SK-N-SH (cell line): ENCODE results near the gene HRH1. TPM values are rescaled to one million over a fixed set of nuclear protein-coding genes. Genes with fewer than 3 reads are reported as not detected.

Source experiments
- CTCF ChIA-PET: fragments of 300-600, 350-600 bp; formaldehyde crosslinking; extraction: SDS; loops from one replicate; lab custom pipeline; 2021; lab: Yijun Ruan, JAX
- POLR2A ChIA-PET: fragments of 350-600 bp; sonication (Branson Sonifier 250); formaldehyde crosslinking; extraction: SDS; loops from one replicate; lab custom pipeline; 2020; ENCODE audit warnings: antibody characterized with exemption, inconsistent platforms; lab: Yijun Ruan, JAX
- DNase-seq: peaks from one replicate; pipeline ENCODE4 v3.0.0; 2012
- H2AFZ ChIP-seq: fragments of 200-600 bp; sonication (generic); 2 replicates; pipeline ENCODE4 v1.8.1; 2016; ENCODE audit warnings: antibody characterized with exemption, mild to moderate bottlenecking, low read depth
- H3F3A ChIP-seq: fragments of 200-600 bp; sonication (generic); replicated peaks from 2 replicates; pipeline ENCODE3; 2016; ENCODE audit warnings: antibody characterized with exemption, mild to moderate bottlenecking; ENCODE audit not compliant: insufficient read depth
- H3K27ac ChIP-seq, 2 experiments: fragments of 200-500 bp in 1 of 2; fragments of 200-600 bp in 1 of 2; sonication (Bioruptor generic) in 1 of 2; sonication (generic), shearing (Covaris generic) in 1 of 2; 2 replicates each; pipeline versions ENCODE4 v1.5.1 to v1.6.1; 2014 to 2016; ENCODE audit warnings: low read depth in 2 of 2, inconsistent platforms in 1 of 2, low read length in 1 of 2, mild to moderate bottlenecking in 1 of 2, mixed read lengths in 1 of 2
- H3K27me3 ChIP-seq: fragments of 200-600 bp; sonication (generic), shearing (Covaris generic); 2 replicates; pipeline ENCODE4 v1.6.1; 2016; ENCODE audit warnings: mixed run types; ENCODE audit not compliant: insufficient read depth
- H3K36me3 ChIP-seq, 2 experiments: fragments of 200-500 bp in 1 of 2; fragments of 200-600 bp in 1 of 2; sonication (Bioruptor generic) in 1 of 2; sonication (generic) in 1 of 2; replicated peaks in 1 of 2; 2 replicates each; pipeline versions ENCODE3 to v1.5.1; 2014 to 2016; ENCODE audit warnings: low read length in 1 of 2, mild to moderate bottlenecking in 1 of 2; ENCODE audit not compliant: insufficient read depth in 2 of 2, control insufficient read depth in 1 of 2
- H3K4me1 ChIP-seq, 2 experiments: fragments of 200-500 bp in 1 of 2; fragments of 200-600 bp in 1 of 2; sonication (Bioruptor generic) in 1 of 2; sonication (generic), shearing (Covaris generic) in 1 of 2; 2 replicates each; pipeline versions ENCODE4 v1.5.1 to v1.6.1; 2014 to 2016; ENCODE audit warnings: low read depth in 1 of 2, low read length in 1 of 2, mixed run types in 1 of 2; ENCODE audit not compliant: insufficient read depth in 2 of 2, control insufficient read depth in 1 of 2
- H3K4me2 ChIP-seq: fragments of 200-600 bp; sonication (generic), shearing (Covaris generic); 2 replicates; pipeline ENCODE4 v1.6.1; 2017; ENCODE audit warnings: mixed run types
- H3K4me3 ChIP-seq, 2 experiments: fragments of 200-500 bp in 1 of 2; fragments of 200-600 bp in 1 of 2; sonication (Bioruptor generic) in 1 of 2; sonication (generic), shearing (Covaris generic) in 1 of 2; 2 replicates each; pipeline versions ENCODE4 v1.5.1 to v1.8.1; 2014 to 2016; ENCODE audit warnings: low read depth in 2 of 2, inconsistent platforms in 1 of 2, low read length in 1 of 2, mild to moderate bottlenecking in 1 of 2, mixed read lengths in 1 of 2, moderate library complexity in 1 of 2
- H3K79me2 ChIP-seq: fragments of 200-600 bp; sonication (generic); 2 replicates; pipeline ENCODE4 v1.8.1; 2017; ENCODE audit warnings: mild to moderate bottlenecking; ENCODE audit not compliant: insufficient read depth
- H3K9ac ChIP-seq: fragments of 200-600 bp; sonication (generic); 2 replicates; pipeline ENCODE4 v1.6.1; 2017; ENCODE audit warnings: mixed run types
- H3K9me2 ChIP-seq: fragments of 200-600 bp; sonication (generic); 2 replicates; pipeline ENCODE4 v1.6.1; 2017; ENCODE audit warnings: mixed run types
- H3K9me3 ChIP-seq: fragments of 200-600 bp; sonication (generic); 2 replicates; pipeline ENCODE4 v1.6.1; 2017; ENCODE audit warnings: mixed run types, mild to moderate bottlenecking, moderate library complexity
- H4K20me1 ChIP-seq: fragments of 200-600 bp; sonication (generic); 2 replicates; pipeline ENCODE4 v1.6.1; 2017; ENCODE audit warnings: mild to moderate bottlenecking, mixed run types; ENCODE audit not compliant: insufficient read depth
- ELF1 ChIP-seq: IDR thresholded peaks from 2 replicates; pipeline ENCODE4 v1.4.0; 2012
- EZH2phosphoT487 ChIP-seq: fragments of 200-600 bp; sonication (generic); IDR thresholded peaks from 2 replicates; pipeline ENCODE4 v1.6.1; 2017; ENCODE audit warnings: low read depth, mixed run types, mild to moderate bottlenecking, antibody characterized with exemption, moderate library complexity, borderline replicate concordance
- FOSL2 ChIP-seq: IDR thresholded peaks from 2 replicates; pipeline ENCODE4 v1.4.0; 2012; ENCODE audit warnings: low read depth, mild to moderate bottlenecking, moderate library complexity, borderline replicate concordance
- GATA2 ChIP-seq: sonication (generic); formaldehyde crosslinking; IDR thresholded peaks from 2 replicates; pipeline ENCODE4 v1.5.0; 2020; ENCODE audit warnings: mild to moderate bottlenecking, missing genetic modification reagents
- IRF3 ChIP-seq: fragments of 150-350 bp; IDR thresholded peaks from 2 replicates; pipeline ENCODE4 v1.6.1; 2016; ENCODE audit warnings: mild to moderate bottlenecking, low read depth, low read length
- MAX ChIP-seq: IDR thresholded peaks from 2 replicates; pipeline ENCODE4 v1.4.0; 2012; ENCODE audit warnings: low read depth
- POLR2AphosphoS5 ChIP-seq: IDR thresholded peaks from 2 replicates; pipeline ENCODE4 v1.6.1; 2012; ENCODE audit warnings: low read depth, low read length
- RXRA ChIP-seq: IDR thresholded peaks from 2 replicates; pipeline ENCODE4 v1.4.0; 2012; ENCODE audit warnings: low read depth, mild to moderate bottlenecking, borderline replicate concordance
- SMC3 ChIP-seq: IDR thresholded peaks from 2 replicates; pipeline ENCODE4 v1.6.1; 2012; ENCODE audit warnings: low read depth, low read length, improper control_type of control experiment
- TAF1 ChIP-seq: IDR thresholded peaks from 2 replicates; pipeline ENCODE4 v1.6.1; 2012; ENCODE audit warnings: low read depth, mild to moderate bottlenecking, low read length, moderate library complexity, borderline replicate concordance
- TEAD4 ChIP-seq: IDR thresholded peaks from 2 replicates; pipeline ENCODE4 v1.4.0; 2012; ENCODE audit warnings: mild to moderate bottlenecking, borderline replicate concordance; ENCODE audit not compliant: insufficient read depth
- ZBTB33 ChIP-seq: IDR thresholded peaks from 2 replicates; pipeline ENCODE4 v1.4.0; 2012; ENCODE audit warnings: low read depth, borderline replicate concordance
- WGBS: methylation state at CpG from one replicate; pipeline ENCODE4 v1.1.6; 2017; ENCODE audit warnings: low lambda C conversion rate; 5-methylcytosine and 5-hydroxymethylcytosine counted together
- polyA plus RNA-seq, 3 experiments: library from polyadenylated mRNA; depleted of rRNA; stranded (reverse); fragments of >200 nt; gene quantifications; 2 replicates each; pipeline ENCODE4 v1.2.3, GENCODE V29; 2012
- TF ChIP-seq, protein P1 (sequence below): fragments of 200-600 bp; sonication (generic); IDR thresholded peaks from 2 replicates; pipeline ENCODE4 v1.6.1; 2017; ENCODE audit warnings: antibody characterized with exemption, mild to moderate bottlenecking, moderate library complexity

Gene HRH1
- polyA plus RNA-seq, 1 of the 3 experiments (the other 2 are of a cell fraction), result 6.2 TPM

- no peak for TF ChIP-seq TAF1
- no peak for TF ChIP-seq MAX
- no peak for TF ChIP-seq SMC3
- TF ChIP-seq EZH2phosphoT487, result no peak
- TF ChIP-seq ZBTB33, result no peak
- no peak for TF ChIP-seq ELF1
- no peak for TF ChIP-seq RXRA
- TF ChIP-seq IRF3, result no peak
- TF ChIP-seq GATA2 (CRISPR knock-in tag), result no peak
- no peak for TF ChIP-seq TEAD4
- no peak for TF ChIP-seq POLR2AphosphoS5
- TF ChIP-seq, protein P1, sequence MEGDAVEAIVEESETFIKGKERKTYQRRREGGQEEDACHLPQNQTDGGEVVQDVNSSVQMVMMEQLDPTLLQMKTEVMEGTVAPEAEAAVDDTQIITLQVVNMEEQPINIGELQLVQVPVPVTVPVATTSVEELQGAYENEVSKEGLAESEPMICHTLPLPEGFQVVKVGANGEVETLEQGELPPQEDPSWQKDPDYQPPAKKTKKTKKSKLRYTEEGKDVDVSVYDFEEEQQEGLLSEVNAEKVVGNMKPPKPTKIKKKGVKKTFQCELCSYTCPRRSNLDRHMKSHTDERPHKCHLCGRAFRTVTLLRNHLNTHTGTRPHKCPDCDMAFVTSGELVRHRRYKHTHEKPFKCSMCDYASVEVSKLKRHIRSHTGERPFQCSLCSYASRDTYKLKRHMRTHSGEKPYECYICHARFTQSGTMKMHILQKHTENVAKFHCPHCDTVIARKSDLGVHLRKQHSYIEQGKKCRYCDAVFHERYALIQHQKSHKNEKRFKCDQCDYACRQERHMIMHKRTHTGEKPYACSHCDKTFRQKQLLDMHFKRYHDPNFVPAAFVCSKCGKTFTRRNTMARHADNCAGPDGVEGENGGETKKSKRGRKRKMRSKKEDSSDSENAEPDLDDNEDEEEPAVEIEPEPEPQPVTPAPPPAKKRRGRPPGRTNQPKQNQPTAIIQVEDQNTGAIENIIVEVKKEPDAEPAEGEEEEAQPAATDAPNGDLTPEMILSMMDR, result no peak
- TF ChIP-seq FOSL2, result no peak
- H3F3A ChIP-seq, result peaks cover 15% of the 10 kb centered on the region
- CTCF ChIA-PET, result interaction anchor here (0.6 to 1.5 kb wide), 3 partner anchors 9 to 122 kb away, joined by 3 read pairs; no protein-coding TSS in a partner anchor
- no peak overlapping the region for H3K4me2 ChIP-seq
- DNase-seq, result no peak
- WGBS, result 58% methylated on average over 2 of the region's 2 CpGs
- H3K4me1 ChIP-seq, result peaks cover 21 to 26% of the 10 kb centered on the region in 2 experiments; a peak in 3 of 4 replicates
- peaks cover 96% of the 10 kb centered on the region for H3K79me2 ChIP-seq
- H2AFZ ChIP-seq, result no peak overlapping the region
- no peak overlapping the region for H3K4me3 ChIP-seq
- H3K27ac ChIP-seq, result no peak overlapping the region
- peaks cover 8 to 19% of the 10 kb centered on the region in 2 experiments for H3K36me3 ChIP-seq
- H3K9ac ChIP-seq, result no peak overlapping the region
- no peaks in the 10 kb centered on the region for H3K9me3 ChIP-seq
- POLR2A ChIA-PET, result no interaction called here
- H4K20me1 ChIP-seq, result no peaks in the 10 kb centered on the region
- no peaks in the 10 kb centered on the region for H3K27me3 ChIP-seq
- H3K9me2 ChIP-seq, result no peaks in the 10 kb centered on the region
Observed at GRCh38 chr3:11276901-11277300, 122.6 kb downstream of the HRH1 start.
